HG02588 (cell line): ENCODE measurements around the gene TPM2.
"Not testable (repeated sequence)": the region's sequence is repeated elsewhere in the genome, so short reads cannot be mapped to it uniquely, and the experiment has no call there.

Source experiments
- ATAC-seq: cut with Tn5 transposase; IDR thresholded peaks from one replicate; pipeline ENCODE4 v1.9.1; 2021; ENCODE audit warnings: mild to moderate bottlenecking, moderate library complexity; ENCODE audit not compliant: unreplicated experiment

Gene TPM2

GRCh38 chr9:35656831-35657545, 32.7 kb downstream of the TPM2 start:
- no peak for ATAC-seq

DNA sequence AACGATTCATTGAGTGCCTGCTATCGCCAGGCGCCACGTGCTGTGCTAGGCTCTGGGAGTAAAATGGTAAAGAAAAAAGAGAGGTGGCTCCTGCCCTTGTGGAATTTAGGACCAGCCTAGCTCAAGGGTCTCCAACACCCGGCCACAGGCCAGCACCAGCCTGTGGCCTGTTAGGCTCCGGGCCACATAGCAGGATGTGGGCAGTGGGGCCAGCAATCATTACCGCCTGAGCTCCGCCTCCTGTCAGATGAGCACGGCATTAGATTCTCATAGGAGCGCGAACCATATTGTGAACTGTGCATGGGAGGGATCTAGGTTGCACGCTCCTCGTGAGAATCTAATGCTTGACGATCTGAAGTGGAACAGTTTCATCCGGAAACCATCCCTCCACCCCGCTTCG, 33.4 kb downstream of the TPM2 start:
- no peak for ATAC-seq

- ATAC-seq: no peak
Measured at GRCh38 chr9:35653611-35654010, 36.1 kb downstream of the TPM2 start.

- ATAC-seq: no peak
Measured at GRCh38 chr9:35652829-35653209, 36.9 kb downstream of the TPM2 start.

DNA sequence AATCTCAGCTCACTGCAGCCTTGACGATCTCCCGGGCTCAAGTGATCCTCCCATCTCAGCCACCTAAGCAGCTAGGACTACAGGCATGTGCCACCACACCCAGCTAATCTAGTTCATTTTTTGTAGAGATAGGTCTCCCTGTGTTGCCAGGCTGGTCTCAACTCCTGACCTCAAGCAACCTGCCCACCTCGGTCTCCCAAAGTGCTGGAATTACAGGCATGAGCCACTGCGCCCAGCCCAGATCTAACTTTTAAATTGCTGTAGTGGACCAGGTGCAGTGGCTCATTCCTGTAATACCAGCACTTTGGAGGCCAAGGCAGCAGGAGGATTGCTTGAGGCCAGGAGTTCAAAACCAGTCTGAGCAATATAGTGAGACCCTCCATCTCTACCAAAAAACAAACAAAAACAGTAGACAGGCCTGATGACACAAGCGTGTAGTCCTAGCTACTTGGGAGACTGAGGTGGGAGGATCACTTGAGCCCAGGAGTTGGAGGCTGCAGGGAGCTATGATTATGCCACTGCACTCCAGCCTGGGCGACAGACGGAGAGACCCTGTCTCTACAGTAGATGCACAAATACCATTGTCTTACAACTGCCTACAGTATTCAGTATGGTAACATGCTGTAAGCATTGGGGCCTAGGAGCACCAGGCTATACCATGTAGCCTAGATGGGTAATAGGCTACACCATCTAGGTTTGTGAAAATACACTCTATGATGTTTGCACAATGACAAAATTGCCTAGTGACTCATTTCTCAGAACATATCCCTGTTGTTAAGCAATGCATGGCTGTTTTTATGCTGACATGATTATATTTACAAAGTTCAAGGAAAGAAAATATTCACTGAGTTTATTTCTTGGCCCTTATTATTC, 37.5 kb downstream of the TPM2 start:
- ATAC-seq: no peak

DNA sequence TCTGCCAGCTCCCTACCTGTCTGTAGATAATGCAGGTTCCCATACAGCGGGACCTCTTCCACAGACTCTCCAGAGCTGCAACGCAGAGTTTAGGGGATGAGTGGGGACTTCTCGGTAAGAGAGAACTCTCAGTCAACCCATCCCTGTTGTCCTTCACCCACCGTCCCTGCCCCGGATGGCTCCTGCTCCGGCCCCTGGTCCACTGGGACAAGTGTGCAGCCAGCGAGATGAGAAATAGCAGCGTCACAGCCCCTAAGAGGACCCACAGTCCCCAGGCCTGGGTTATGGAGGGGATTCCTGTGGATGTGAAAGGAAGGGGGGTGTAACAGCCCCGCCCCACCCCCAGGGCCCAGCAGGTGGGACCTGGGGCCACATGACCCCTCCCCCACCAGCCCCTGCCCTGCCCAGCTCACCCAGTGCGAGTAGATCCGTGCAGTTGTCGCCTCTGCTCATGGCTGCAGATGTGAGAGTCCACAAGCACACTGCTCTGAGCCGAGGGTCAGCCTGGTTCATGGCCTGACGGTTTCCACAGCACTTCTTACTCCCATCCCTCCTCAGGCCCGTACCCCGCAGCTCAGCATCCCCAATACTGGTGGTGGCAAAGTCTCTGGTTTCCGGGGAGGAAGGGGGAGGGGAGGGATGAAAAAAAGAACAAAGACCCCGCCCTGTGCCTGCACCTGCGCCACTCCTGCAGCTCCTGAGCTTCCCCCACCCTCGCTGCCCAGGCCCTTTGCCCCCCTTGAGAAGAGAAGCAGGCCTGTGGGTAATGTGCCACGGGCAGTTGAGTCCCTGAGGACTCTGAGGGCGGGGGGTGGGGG, 39.2 kb downstream of the TPM2 start, which contains the start of gene SIT1:
Gene SIT1, minus strand, starts transcription at position 591 of the 818 bp plus-strand sequence. Its CDS starts 78 bp downstream, at position 513.
- no peak for ATAC-seq

- ATAC-seq: no peak
Measured at GRCh38 chr9:35649431-35650340, 40.0 kb downstream of the TPM2 start.

GRCh38 chr9:35646533-35647265, 43.0 kb downstream of the TPM2 start:
- ATAC-seq: peak; percentile 82

- no peak for ATAC-seq
Measured at GRCh38 chr9:35646153-35646532, 43.6 kb downstream of the TPM2 start.

- ATAC-seq: not testable (repeated sequence)
Measured at GRCh38 chr9:35645736-35646135, 44.0 kb downstream of the TPM2 start.

GRCh38 chr9:35643046-35643445, 46.7 kb downstream of the TPM2 start:
- ATAC-seq: no peak

DNA sequence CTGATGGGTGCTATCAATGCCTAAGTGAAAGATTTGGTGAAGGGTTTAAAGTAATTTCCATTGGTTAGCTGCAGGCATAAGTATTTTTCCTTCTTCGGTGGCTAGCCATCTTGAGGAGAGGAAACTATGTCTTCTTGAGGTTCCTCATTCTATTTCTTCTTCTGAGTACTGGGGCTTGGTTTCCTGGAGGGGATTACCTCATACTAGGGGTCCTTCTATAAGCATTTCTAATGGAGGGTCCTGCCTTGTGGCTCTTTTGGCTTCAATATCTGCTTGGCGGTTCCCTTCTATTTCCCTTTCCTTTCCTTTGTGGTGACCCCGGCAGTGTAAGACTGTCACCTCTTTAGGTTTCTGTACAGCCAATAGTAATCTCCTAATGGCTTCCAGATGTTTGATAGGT, 48.2 kb downstream of the TPM2 start:
- ATAC-seq: not testable (repeated sequence)

DNA sequence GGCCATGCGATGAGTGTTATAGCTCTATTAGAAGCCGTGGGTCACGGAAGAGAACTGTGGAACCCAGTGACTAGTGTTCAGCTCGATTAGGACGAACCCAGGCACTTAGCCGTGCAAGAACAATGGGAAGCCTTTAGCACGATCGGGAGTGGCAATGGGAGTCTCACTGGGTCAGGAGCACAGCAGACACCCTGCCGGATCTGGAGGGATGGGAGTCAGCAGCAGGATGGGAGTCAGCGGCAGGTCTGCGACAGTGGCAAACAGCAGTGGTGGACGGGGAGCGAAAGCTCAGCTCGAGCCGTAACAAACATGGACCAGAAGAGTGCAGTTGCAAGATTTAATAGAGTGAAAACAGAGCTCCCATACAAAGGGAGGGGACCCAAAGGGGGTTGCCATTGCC, 49.3 kb downstream of the TPM2 start:
- ATAC-seq: not testable (repeated sequence)

GRCh38 chr9:35639631-35640030, 50.1 kb downstream of the TPM2 start:
- no peak for ATAC-seq

DNA sequence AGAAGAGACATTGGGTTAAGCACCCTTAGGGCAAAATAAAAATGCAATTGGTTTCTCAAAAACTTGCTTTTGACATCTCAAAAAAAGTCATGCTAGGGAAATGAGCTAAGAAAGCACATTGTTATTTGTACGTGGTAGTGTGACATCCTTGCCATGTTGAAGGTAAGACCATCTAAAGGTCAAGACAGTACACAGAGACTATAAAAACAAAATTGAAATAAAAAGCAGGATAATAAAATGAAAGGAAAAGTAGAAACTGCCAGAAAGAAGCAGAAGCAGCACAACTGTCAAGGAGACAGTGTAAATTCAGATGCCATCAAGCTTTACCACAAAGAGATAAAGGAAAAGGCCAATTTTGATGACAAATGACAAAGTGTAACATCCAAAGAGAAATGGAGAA, 50.5 kb downstream of the TPM2 start:
- ATAC-seq: not testable (repeated sequence)

DNA sequence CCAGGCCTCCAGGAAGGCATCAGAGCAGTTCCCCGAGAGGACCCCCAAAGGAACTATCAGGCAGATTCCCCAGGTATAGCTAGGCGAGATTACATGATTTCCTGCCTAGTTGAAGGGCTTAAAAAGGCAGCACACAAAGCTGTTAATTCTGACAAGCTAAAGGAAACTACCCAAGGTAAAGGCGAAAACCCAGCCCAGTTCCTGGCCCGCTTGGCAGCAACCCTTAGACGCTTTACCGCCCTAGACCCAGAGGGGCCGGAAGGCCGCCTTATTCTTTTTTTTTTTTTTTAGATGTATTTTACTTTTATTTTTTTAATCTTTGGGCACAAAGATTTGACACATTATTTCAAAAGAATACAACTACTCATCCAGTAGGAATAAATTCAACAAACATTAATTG, 51.0 kb downstream of the TPM2 start:
- not testable (repeated sequence) for ATAC-seq

GRCh38 chr9:35637427-35637955, 52.2 kb downstream of the TPM2 start:
- not testable (repeated sequence) for ATAC-seq

DNA sequence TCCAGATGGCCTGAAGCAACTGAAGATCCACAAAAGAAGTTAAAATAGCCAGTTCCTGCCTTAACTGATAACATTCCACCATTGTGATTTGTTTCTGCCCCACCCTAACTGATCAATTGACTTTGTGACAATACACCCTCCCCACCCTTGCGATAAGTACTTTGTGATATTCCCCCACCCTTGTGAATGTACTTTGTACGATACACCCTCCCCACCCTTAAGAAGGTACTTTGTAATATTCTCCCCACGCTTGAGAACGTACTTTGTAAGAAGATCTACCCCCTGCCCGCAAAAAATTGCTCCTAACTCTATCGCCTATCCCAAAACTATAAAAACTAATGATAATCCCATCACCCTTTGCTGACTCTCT, 52.9 kb downstream of the TPM2 start:
- ATAC-seq: not testable (repeated sequence)

DNA sequence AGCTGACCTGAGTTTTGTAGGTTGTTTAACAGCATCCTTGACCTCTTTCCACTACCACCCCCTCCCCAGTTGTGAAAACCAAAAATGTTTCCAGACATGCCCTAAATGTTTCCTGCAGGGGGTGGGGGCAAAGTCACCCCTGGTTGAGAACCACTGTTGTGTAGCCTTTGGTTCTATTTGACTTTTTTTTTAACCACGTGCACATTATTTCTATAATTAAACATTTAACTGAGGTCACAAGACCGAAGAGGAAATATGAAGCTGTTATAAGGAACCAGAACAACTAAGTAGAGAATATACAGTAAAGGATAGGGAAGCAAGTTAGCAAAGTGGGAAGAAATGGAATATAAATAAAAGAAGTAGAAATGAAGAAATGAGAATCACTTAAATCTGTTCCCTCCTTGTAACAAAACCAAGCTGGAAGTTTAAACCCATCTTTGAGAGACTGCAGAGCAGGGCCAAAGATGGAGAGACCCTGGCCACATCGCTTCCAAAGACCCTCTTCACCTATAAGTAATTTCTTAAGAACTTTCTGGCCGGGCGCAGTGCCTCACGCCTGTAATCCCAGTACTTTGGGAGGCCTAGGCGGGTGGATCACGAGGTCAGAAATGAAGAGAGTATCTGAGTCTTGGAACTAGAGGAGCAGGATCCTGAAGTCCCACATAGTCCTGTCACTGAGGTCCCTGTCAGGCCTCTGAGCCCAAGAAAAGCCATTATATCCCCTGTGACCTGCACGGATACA, 53.4 kb downstream of the TPM2 start:
- no peak for ATAC-seq
